Adrenal gland (tissue), 12 donors: ENCODE data around the gene CYBA. TPM values are rescaled to one million over a fixed set of nuclear protein-coding genes. Genes with fewer than 3 reads are reported as not detected.
A peak's percentile ranks its signal among the peaks of the same experiment; 100 is the strongest.

Source experiments
- DNase-seq, 7 donors: peaks; one replicate each; pipeline ENCODE4 v3.0.0-alpha.2; 2019 to 2020
- H3K27ac ChIP-seq, 5 donors: fragments of 200-600 bp; sonication (generic) in 4 of 5; 1 replicate in 3 of 5; 2 replicates in 2 of 5; pipeline versions ENCODE4 v1.5.1 to v1.8.0; 2016 to 2020; ENCODE audit warnings: mild to moderate bottlenecking in 1 of 5
- H3K27me3 ChIP-seq: fragments of 200-600 bp; 2 replicates; pipeline ENCODE4 v1.8.0; 2021
- H3K36me3 ChIP-seq, 2 donors: fragments of 200-600 bp; replicated peaks in 1 of 2; 1 replicate in 1 of 2; 2 replicates in 1 of 2; pipeline versions ENCODE4 v1.5.1 to v1.8.0; 2018 to 2022
- H3K4me1 ChIP-seq, 2 donors: fragments of 200-600 bp; replicated peaks in 1 of 2; 1 replicate in 1 of 2; 2 replicates in 1 of 2; pipeline versions ENCODE4 v1.5.1 to v1.8.0; 2018 to 2021
- H3K4me3 ChIP-seq, 4 donors: fragments of 200-600 bp; sonication (generic) in 3 of 4; one replicate each; pipeline ENCODE4 v1.5.1; 2016 to 2018
- H3K9me3 ChIP-seq, 3 donors: fragments of 200-600 bp; sonication (generic) in 1 of 3; replicated peaks in 1 of 3; 1 replicate in 2 of 3; 2 replicates in 1 of 3; pipeline versions ENCODE4 v1.5.1 to v1.8.0; 2016 to 2021
- POLR2A ChIP-seq, 2 donors: fragments of 450-650 bp; IDR thresholded peaks; one replicate each; pipeline ENCODE4 v1.6.1; 2017; ENCODE audit warnings: antibody characterized with exemption in 2 of 2, mild to moderate bottlenecking in 2 of 2, moderate library complexity in 1 of 2
- WGBS, 4 donors: extraction: QIAGEN DNeasy Blood & Tissue Kit in 2 of 4; methylation state at CpG; one replicate each; pipeline versions ENCODE4 v1.1.5 to v1.1.7; 2013 to 2017; 5-methylcytosine and 5-hydroxymethylcytosine counted together
- intact Hi-C, 2 donors: fragments of 100-400 bp; cut with DNase I; formaldehyde crosslinking; loops; one replicate each; pipeline versions ENCODE4 v1.14.1 to v1.15.0; 2022 to 2023
- polyA plus RNA-seq, 3 donors: library from polyadenylated mRNA; stranded (reverse); fragments of 200-250 nt in 2 of 3; fragments of 350-450 nt in 1 of 3; fragmentation: Illumina TruSeq in 1 of 3; extraction: RNeasy Lipid Tissue Mini Kit (QIAGEN cat#74804) in 1 of 3; gene quantifications; one replicate each; pipeline ENCODE4 v1.2.3, GENCODE V29; 2013 to 2014
- total RNA-seq, 9 donors: library from RNA; depleted of rRNA in 4 of 9; stranded (reverse); fragments of >200 nt in 4 of 9; fragments of 120-200 nt in 1 of 9; fragmentation: NEBNext Ultra II Directional in 1 of 9; extraction: Animal tissue kit (Norgen Biotek cat#: 25700) in 1 of 9; gene quantifications; one replicate each; pipeline versions ENCODE4 v1.1.0 to v1.2.4, GENCODE V29; 2013 to 2023
- TF ChIP-seq, protein P1 (sequence below), 6 experiments: fragments of 450-650 bp in 4 of 6; fragments of 200-600 bp in 2 of 6; sonication (generic) in 1 of 6; IDR thresholded peaks; 1 replicate in 5 of 6; 2 replicates in 1 of 6; pipeline versions ENCODE4 v1.5.1 to v1.8.0; 2016 to 2021; ENCODE audit warnings: antibody characterized with exemption in 6 of 6, mild to moderate bottlenecking in 2 of 6, moderate library complexity in 1 of 6
- donor health status: healthy with polysubstance abuse.
- donor health status: Bipolar disorder and iron deficiency.
- donor health status: DM: yes; HTN: yes; CAD: no.
- donor health status: DM: no; HTN: no; CAD: no.
- donor health status: DM: no; HTN: no; CAD: no.
- donor health status: DM: yes; HTN: yes; CAD: no.

CYBA gene
- total and polyA plus RNA-seq, 12 donors = 19.6 to 374 (median 155) TPM

GRCh38 chr16:88634994-88635670 is 15.7 kb downstream of the CYBA start:
- H3K4me3 ChIP-seq = peak overlapping the region in 1 of 4 donors; percentile 12
- intact Hi-C loops = no loop called here
- no peaks in the 10 kb centered on the region for H3K9me3 ChIP-seq
- no peak for DNase-seq
- no peak overlapping the region for H3K27ac ChIP-seq
- no peaks in the 10 kb centered on the region for H3K4me1 ChIP-seq
- peaks cover 18% of the 10 kb centered on the region for H3K27me3 ChIP-seq
- 60 to 69% (median 64%) methylated on average over 23 to 28 of the region's 28 CpGs for WGBS, 4 donors
- TF ChIP-seq POLR2A (IDR thresholded peaks at IDR 0.05) = no peak
- TF ChIP-seq, protein P1, sequence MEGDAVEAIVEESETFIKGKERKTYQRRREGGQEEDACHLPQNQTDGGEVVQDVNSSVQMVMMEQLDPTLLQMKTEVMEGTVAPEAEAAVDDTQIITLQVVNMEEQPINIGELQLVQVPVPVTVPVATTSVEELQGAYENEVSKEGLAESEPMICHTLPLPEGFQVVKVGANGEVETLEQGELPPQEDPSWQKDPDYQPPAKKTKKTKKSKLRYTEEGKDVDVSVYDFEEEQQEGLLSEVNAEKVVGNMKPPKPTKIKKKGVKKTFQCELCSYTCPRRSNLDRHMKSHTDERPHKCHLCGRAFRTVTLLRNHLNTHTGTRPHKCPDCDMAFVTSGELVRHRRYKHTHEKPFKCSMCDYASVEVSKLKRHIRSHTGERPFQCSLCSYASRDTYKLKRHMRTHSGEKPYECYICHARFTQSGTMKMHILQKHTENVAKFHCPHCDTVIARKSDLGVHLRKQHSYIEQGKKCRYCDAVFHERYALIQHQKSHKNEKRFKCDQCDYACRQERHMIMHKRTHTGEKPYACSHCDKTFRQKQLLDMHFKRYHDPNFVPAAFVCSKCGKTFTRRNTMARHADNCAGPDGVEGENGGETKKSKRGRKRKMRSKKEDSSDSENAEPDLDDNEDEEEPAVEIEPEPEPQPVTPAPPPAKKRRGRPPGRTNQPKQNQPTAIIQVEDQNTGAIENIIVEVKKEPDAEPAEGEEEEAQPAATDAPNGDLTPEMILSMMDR (IDR thresholded peaks at IDR 0.05) = no peak
- H3K36me3 ChIP-seq = peaks cover 0 to 23% of the 10 kb centered on the region in 2 donors

DNA sequence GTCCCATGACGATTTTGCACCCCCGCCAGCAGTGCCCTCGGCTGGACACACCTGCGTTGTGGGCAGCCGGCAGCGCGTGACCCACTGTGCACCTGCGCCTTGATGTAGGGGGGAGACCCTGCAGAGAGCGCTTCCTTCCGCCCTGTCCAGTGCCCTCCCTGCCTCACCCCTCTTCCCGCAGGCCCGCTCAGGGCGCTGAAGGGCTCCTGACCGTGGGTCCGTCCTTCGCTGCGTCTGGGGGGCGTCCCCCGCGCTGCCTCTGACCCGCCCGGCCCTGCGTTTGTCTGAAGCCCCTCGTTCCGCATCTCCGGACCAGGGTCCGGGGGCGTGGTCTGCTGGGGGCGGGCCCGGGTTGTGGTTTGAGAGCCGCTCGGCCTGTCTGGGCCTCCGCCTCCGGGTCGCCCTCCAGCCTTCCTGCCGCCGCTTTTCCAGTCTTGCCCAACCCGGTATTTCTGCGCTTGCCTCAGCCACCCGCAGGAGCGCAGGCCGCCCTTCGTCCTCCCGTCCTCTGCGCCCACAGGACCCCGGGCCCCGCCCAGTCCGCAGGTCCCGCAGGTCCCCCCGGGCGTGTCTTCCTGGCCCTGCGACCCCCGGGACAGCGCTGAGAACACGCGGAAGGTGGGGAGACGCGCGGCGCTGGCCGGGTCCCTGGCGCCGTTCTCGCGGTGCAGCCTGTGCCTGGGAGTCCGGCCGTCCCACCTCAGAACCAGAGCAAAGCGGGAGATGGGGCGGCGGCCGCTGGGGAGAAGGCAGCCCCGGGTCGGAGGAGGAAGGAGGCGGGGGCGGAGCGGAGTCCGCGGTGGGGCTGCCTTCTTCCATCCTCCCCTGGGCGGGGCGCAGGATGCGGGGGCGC is 16.5 kb downstream of the CYBA start:
- peak overlapping the region in 1 of 5 donors; percentile 38 for H3K27ac ChIP-seq
- peaks cover 0 to 31% of the 10 kb centered on the region in 2 donors for H3K36me3 ChIP-seq
- peak overlapping the region in 1 of 4 donors; percentile 12 for H3K4me3 ChIP-seq
- WGBS, 4 donors = 32 to 48% (median 40%) methylated on average over 56 to 82 of the region's 82 CpGs
- no peaks in the 10 kb centered on the region for H3K4me1 ChIP-seq
- DNase-seq = peak in 2 of 7 donors; percentile 34 to 58
- H3K27me3 ChIP-seq = peaks cover 10% of the 10 kb centered on the region
- H3K9me3 ChIP-seq = no peaks in the 10 kb centered on the region
- intact Hi-C loops = no loop called here
- TF ChIP-seq, protein P1 (IDR thresholded peaks at IDR 0.05) = no peak
- no peak for TF ChIP-seq POLR2A (IDR thresholded peaks at IDR 0.05)

- Histone ChIP-seq H3K4me3 (no peak overlapping the region), H3K27me3 (peaks cover 4% of the 10 kb centered on the region), H3K4me1 (peaks cover 0 to under 1% of the 10 kb centered on the region in 2 donors), H3K36me3 (peaks cover 0 to 32% of the 10 kb centered on the region in 2 donors), H3K27ac (no peak overlapping the region), H3K9me3 (no peaks in the 10 kb centered on the region)
- WGBS, 4 donors = 54 to 68% (median 67%) methylated on average over 13 to 23 of the region's 23 CpGs
- DNase-seq = peak in 2 of 7 donors; percentile 33 to 61
- intact Hi-C loops = no loop called here
- TF ChIP-seq POLR2A (IDR thresholded peaks at IDR 0.05) = no peak
- TF ChIP-seq, protein P1 (IDR thresholded peaks at IDR 0.05) = no peak
Observed at GRCh38 chr16:88633684-88634140, 17.1 kb downstream of the CYBA start.

DNA sequence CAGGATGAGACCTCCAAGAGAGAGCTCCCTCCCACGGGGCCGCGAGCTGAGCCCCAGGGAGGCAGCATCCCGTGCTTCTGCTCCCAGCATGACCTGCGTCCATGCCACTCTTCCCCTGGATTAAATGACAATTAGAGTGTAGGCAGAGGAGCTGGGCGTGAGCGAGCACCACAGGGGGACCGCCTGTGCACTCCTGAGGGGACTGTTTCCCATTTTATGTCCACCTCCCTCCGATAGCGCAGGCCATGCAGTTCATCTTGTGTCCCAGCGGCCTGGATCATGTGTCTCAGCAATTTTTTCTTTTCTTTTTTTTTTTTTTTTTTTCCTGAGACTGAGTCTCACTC is 18.3 kb downstream of the CYBA start:
- Histone ChIP-seq H3K4me1 (peaks cover 0 to 6% of the 10 kb centered on the region in 2 donors), H3K27ac (no peak overlapping the region), H3K36me3 (peaks cover 0 to 40% of the 10 kb centered on the region in 2 donors), H3K27me3 (no peaks in the 10 kb centered on the region), H3K4me3 (no peak overlapping the region), H3K9me3 (no peaks in the 10 kb centered on the region)
- intact Hi-C loops = no loop called here
- DNase-seq = no peak
- WGBS, 4 donors = 91 to 96% (median 94%) methylated on average over 6 to 11 of the region's 11 CpGs
- no peak for TF ChIP-seq POLR2A (IDR thresholded peaks at IDR 0.05)
- TF ChIP-seq, protein P1 (IDR thresholded peaks at IDR 0.05) = no peak
